ENCODE measurements around the gene IQGAP2. TPM values are rescaled to one million over a fixed set of nuclear protein-coding genes. Genes with fewer than 3 reads are reported as not detected.

Gene IQGAP2
- total and polyA plus RNA-seq, 2 of the 8 experiments (the other 6 are each of a cell fraction or from before 2014, with no cell fraction given): 19.7 to 66.0 TPM

- no peaks in the 10 kb centered on the region for H4K20me1 ChIP-seq (replicated peaks in 1 of 2; ENCODE audit: control insufficient read depth in 1 of 2, insufficient read depth in 2 of 2, low read length in 2 of 2)
- H3K9me3 ChIP-seq (ENCODE audit: insufficient read depth in 2 of 2, low read depth in 1 of 2, low read length in 1 of 2): no peaks in the 10 kb centered on the region
- 75% methylated on average over 2 of the region's 2 CpGs; no CpG with 5 or more reads in 1 of the 2 experiments for WGBS, 2 experiments (ENCODE audit: extremely low coverage in 1 of 2, insufficient coverage in 1 of 2, insufficient read length in 1 of 2, insufficient replicate concordance in 2 of 2, low coverage in 1 of 2, low lambda C conversion rate in 2 of 2, missing lambda C conversion rate in 1 of 2)
- H4K91ac ChIP-seq (replicated peaks; ENCODE audit: insufficient read length, low read length): no peak overlapping the region
- H3K4me2 ChIP-seq (ENCODE audit: insufficient read depth in 1 of 2, low read depth in 2 of 2, low read length in 2 of 2): no peak overlapping the region
- CTCF ChIA-PET (ENCODE audit: partially characterized antibody): interaction anchor here (1.3 to 2.3 kb wide), 2 partner anchors 9 to 15 kb away, joined by 4 to 15 read pairs; no protein-coding TSS in a partner anchor
- no peak overlapping the region for H3K4ac ChIP-seq (replicated peaks; ENCODE audit: insufficient read length, low read depth, low read length)
- no peaks in the 10 kb centered on the region for H3K79me2 ChIP-seq (ENCODE audit: control insufficient read depth in 1 of 2, insufficient read depth in 2 of 2, low read length in 2 of 2)
- H3K56ac ChIP-seq (replicated peaks; ENCODE audit: insufficient read length, low read depth, low read length): no peak overlapping the region
- H3K23ac ChIP-seq (ENCODE audit: insufficient read length): no peak overlapping the region
- H2AK5ac ChIP-seq (ENCODE audit: low read depth, low read length): no peak overlapping the region
- no peak overlapping the region for H3K18ac ChIP-seq (ENCODE audit: extremely low read depth, low read length)
- DNase-seq (ENCODE audit: low read depth in 1 of 2, low spot score in 2 of 2): no peak
- no peaks in the 10 kb centered on the region for H3K4me1 ChIP-seq (replicated peaks in 1 of 4; ENCODE audit: control insufficient read depth in 3 of 4, insufficient read depth in 4 of 4, low read length in 3 of 4)
- H2BK5ac ChIP-seq (ENCODE audit: low read depth, low read length): no peak overlapping the region
- TF ChIP-seq KDM4A (IDR thresholded peaks at IDR 0.05; ENCODE audit: low read depth, low read length, severe bottlenecking) (no peak), KDM5A (IDR thresholded peaks at IDR 0.05; ENCODE audit: low read length) (no peak), PHF8 (conservative IDR thresholded peaks at IDR 0.05; ENCODE audit: low read depth, low read length) (no peak), CBX8 (IDR thresholded peaks at IDR 0.05; ENCODE audit: borderline replicate concordance, low read depth, low read length) (no peak), TCF12 (IDR thresholded peaks at IDR 0.05; ENCODE audit: low read depth, low read length) (no peak), MAFK (IDR thresholded peaks at IDR 0.05; ENCODE audit: low read depth, low read length) (no peak), NRF1 (IDR thresholded peaks at IDR 0.05; ENCODE audit: low read depth, low read length) (no peak), TAF7 (optimal IDR thresholded peaks at IDR 0.05; ENCODE audit: borderline replicate concordance, low read depth, low read length) (no peak), SRF (IDR thresholded peaks at IDR 0.05; ENCODE audit: low read depth, low read length) (no peak), RNF2 (IDR thresholded peaks at IDR 0.05; ENCODE audit: borderline replicate concordance, low read depth, low read length, missing control alignments, poor library complexity, severe bottlenecking) (no peak), EZH2 (IDR thresholded peaks at IDR 0.05; ENCODE audit: low read depth, low read length, severe bottlenecking) (no peak), RXRA (IDR thresholded peaks at IDR 0.05; ENCODE audit: insufficient read depth, low read depth, low read length) (no peak), GTF2F1 (IDR thresholded peaks at IDR 0.05; ENCODE audit: borderline replicate concordance, low read depth, low read length) (no peak), POLR2A (IDR thresholded peaks at IDR 0.05; ENCODE audit: control extremely low read depth in 1 of 2, low read depth in 2 of 2, low read length in 2 of 2) (no peak)
- no peak overlapping the region for H3K27ac ChIP-seq (ENCODE audit: low read depth, low read length)
- no peak overlapping the region for H2BK15ac ChIP-seq (ENCODE audit: low read length)
- no peak for FAIRE-seq
- H3K9ac ChIP-seq (replicated peaks in 1 of 4; ENCODE audit: extremely low read depth in 1 of 4, low read depth in 3 of 4, low read length in 3 of 4): no peak overlapping the region
- peaks cover 0 to under 1% (median 0%) of the 10 kb centered on the region in 4 experiments; a peak in 2 of 8 replicates for H3K36me3 ChIP-seq (ENCODE audit: control insufficient read depth in 2 of 4, insufficient read depth in 4 of 4, low read length in 3 of 4)
- H4K8ac ChIP-seq (ENCODE audit: extremely low read depth, insufficient read depth, low read length): no peak overlapping the region
- no peaks in the 10 kb centered on the region for H3K23me2 ChIP-seq (ENCODE audit: low read depth, low read length)
- H2BK12ac ChIP-seq (ENCODE audit: low read depth, low read length): no peak overlapping the region
- H3K14ac ChIP-seq (ENCODE audit: insufficient read length): no peak overlapping the region
- no peak overlapping the region for H2AFZ ChIP-seq (ENCODE audit: low read length)
- no peaks in the 10 kb centered on the region for H3K27me3 ChIP-seq (replicated peaks in 1 of 4; ENCODE audit: control insufficient read depth in 3 of 4, extremely low read depth in 1 of 4, insufficient read depth in 3 of 4, low read length in 3 of 4)
- no peak overlapping the region for H3K4me3 ChIP-seq (ENCODE audit: extremely low read depth in 1 of 4, insufficient read depth in 2 of 4, low read depth in 3 of 4, low read length in 4 of 4)
- H2BK20ac ChIP-seq (ENCODE audit: low read length): no peak overlapping the region
- H4K5ac ChIP-seq (ENCODE audit: insufficient read length, low read depth, low read length): no peak overlapping the region
- POLR2A ChIA-PET (ENCODE audit: partially characterized antibody): no interaction called here
- no peaks in the 10 kb centered on the region for H3K79me1 ChIP-seq (ENCODE audit: low read depth, low read length)
- no peak overlapping the region for H2BK120ac ChIP-seq (replicated peaks; ENCODE audit: low read depth, low read length)
These were observed 213.1 kb downstream of the IQGAP2 start for GRCh38 chr5:76616206-76616605.

All from H1 (cell line).